Measurements from ENCODE around the gene CNTFR. TPM values are rescaled to one million over a fixed set of nuclear protein-coding genes. Genes with fewer than 3 reads are reported as not detected.
A peak's percentile ranks its signal among the peaks of the same experiment; 100 is the strongest.

CNTFR gene
- total RNA-seq, 2 experiments from 2014 or later, result not detected

DNA sequence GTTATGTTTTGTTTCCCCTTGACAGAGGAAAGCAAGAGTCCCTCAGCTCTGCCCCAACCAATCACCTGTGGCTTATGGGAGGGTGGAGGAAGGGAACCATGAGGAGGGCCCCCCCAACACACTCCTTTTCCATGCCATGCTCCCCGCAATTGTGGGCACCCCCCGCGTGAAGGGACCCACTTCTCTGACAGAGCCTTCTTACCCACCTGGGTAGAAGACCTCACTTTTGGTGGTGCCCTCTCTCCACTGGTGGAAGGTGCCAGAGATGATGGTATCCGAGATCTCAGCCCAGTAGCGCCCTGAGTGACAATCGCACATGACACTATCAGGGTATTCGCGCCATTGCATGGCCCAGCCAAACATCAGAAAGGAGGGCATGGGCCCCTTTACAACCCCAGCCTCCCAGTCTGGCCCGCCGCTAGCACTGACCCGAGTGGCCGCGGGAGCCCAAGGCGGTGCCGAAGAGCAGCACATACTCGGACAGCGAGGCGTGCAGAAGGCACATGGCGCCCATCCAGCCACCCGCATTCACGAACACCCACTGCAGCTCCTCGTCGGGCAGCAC, 47.3 kb upstream of the CNTFR start:
- Mint-ChIP-seq H3K27me3 (no peaks in the 10 kb centered on the region), H3K27ac (peak overlapping the region; percentile 90), H3K9me3 (no peaks in the 10 kb centered on the region), H3K4me3 (peak overlapping the region; percentile 94), H3K36me3 (ENCODE audit: low read depth) (peaks cover 23% of the 10 kb centered on the region), H3K4me1 (ENCODE audit: low read depth) (peaks cover 36% of the 10 kb centered on the region)
- peak; percentile 4 for ATAC-seq
- DNase-seq, result peak; percentile 37
- intact Hi-C loops (cut with micrococcal nuclease), result no loop called here
- ChIA-PET CTCF (interaction anchor here (1.0 to 8.4 kb wide), 10 partner anchors 8 to 260 kb away, joined by 3 to 142 read pairs (median 10); partner anchors contain the start of genes ARID3C, DCTN3, GALT and MYORG), POLR2A (interaction anchor here (1.0 to 7.3 kb wide), 12 partner anchors 7 to 129 kb away, joined by 3 to 63 read pairs (median 5); partner anchors contain the start of genes DCTN3, GALT and RPP25L)
- TF ChIP-seq, protein P1, sequence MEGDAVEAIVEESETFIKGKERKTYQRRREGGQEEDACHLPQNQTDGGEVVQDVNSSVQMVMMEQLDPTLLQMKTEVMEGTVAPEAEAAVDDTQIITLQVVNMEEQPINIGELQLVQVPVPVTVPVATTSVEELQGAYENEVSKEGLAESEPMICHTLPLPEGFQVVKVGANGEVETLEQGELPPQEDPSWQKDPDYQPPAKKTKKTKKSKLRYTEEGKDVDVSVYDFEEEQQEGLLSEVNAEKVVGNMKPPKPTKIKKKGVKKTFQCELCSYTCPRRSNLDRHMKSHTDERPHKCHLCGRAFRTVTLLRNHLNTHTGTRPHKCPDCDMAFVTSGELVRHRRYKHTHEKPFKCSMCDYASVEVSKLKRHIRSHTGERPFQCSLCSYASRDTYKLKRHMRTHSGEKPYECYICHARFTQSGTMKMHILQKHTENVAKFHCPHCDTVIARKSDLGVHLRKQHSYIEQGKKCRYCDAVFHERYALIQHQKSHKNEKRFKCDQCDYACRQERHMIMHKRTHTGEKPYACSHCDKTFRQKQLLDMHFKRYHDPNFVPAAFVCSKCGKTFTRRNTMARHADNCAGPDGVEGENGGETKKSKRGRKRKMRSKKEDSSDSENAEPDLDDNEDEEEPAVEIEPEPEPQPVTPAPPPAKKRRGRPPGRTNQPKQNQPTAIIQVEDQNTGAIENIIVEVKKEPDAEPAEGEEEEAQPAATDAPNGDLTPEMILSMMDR (IDR thresholded peaks at IDR 0.05), result no peak

DNA sequence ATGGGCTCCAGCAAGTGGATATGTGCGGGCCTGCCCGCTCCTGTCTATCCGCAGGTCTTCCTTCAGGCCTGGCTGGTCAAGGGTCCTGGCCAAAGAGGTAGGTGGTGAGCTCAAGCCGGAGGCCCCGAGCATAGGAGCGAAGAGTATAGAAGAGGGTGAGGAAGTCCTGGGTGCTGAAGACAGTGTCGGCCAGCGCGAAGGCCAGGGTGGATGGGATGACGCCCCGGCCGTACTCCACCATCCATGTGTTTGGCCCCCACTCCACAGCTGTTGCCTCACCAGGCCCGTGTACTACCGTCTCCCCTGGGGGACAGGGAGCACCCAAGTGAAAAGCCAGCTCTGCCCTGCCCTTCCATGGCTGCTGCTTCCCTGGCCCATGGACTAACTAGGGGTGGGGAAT, 46.0 kb upstream of the CNTFR start:
- peak overlapping the region; percentile 94 for H3K4me3 Mint-ChIP-seq
- TF ChIP-seq, protein P1 (IDR thresholded peaks at IDR 0.05), result no peak
- peaks cover 35% of the 10 kb centered on the region for H3K4me1 Mint-ChIP-seq (ENCODE audit: low read depth)
- intact Hi-C loops (cut with micrococcal nuclease), result loop anchor here (2.0 kb wide), 1 partner anchor 23 kb away; the partner anchor contains the start of gene RPP25L
- ATAC-seq, result no peak
- DNase-seq, result no peak
- ChIA-PET CTCF (interaction anchor here (1.0 to 8.4 kb wide), 6 partner anchors 11 to 66 kb away, joined by 6 to 142 read pairs (median 86); partner anchors contain the start of genes DCTN3, GALT and RPP25L), POLR2A (interaction anchor here (0.8 to 7.3 kb wide), 7 partner anchors 10 to 1309 kb away, joined by 4 to 63 read pairs (median 28); partner anchors contain the start of genes DCTN3, GALT and RPP25L)
- H3K27ac Mint-ChIP-seq, result no peak overlapping the region
- H3K27me3 Mint-ChIP-seq, result peaks cover under 1% of the 10 kb centered on the region
- no peaks in the 10 kb centered on the region for H3K9me3 Mint-ChIP-seq
- peaks cover 23% of the 10 kb centered on the region for H3K36me3 Mint-ChIP-seq (ENCODE audit: low read depth)

DNA sequence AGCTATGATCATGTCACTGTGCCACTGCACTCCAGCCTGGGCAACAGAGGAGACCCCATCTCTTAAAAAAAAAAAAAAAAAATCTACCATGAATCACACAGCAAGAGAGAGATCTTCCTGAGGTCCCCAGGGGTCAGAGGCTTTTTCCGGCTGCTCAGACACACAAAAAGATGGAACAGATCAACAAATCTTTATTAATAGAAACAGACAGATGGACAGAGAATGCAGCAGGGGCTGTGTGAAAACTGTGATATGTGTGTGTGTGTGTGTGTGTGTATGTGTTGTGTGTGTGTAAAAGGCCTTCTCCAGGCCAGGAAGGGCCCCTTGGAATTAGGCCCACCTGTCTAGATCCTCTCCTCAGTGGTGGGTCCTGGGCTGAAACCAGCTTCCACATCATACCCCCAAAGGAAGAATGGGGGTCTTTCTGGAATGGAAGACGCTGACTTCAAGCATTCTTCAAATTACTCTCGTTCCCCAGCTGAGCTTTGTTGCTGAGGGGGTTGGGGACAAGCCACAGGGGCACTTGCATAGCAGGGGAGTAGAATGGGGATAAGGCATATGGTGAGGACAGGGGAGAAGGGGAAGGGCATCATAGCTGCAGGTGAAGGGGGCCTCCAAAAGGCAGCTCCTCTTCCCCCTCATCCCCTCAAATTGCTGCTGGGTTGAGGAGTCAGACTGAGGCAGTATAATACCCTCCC, 45.2 kb upstream of the CNTFR start:
- Mint-ChIP-seq H3K27me3 (peaks cover 6% of the 10 kb centered on the region), H3K9me3 (no peaks in the 10 kb centered on the region), H3K36me3 (ENCODE audit: low read depth) (peaks cover 23% of the 10 kb centered on the region), H3K4me1 (ENCODE audit: low read depth) (peaks cover 35% of the 10 kb centered on the region), H3K27ac (no peak overlapping the region), H3K4me3 (no peak overlapping the region)
- ChIA-PET POLR2A (interaction anchor here (1.4 to 7.3 kb wide), 5 partner anchors 13 to 30 kb away, joined by 5 to 63 read pairs (median 35); partner anchors contain the start of genes DCTN3, GALT and RPP25L), CTCF (interaction anchor here (0.8 to 8.4 kb wide), 23 partner anchors 12 to 460 kb away, joined by 3 to 142 read pairs (median 4); partner anchors contain the start of genes CCL27, CNTFR, DCTN3 and GALT)
- DNase-seq (no peak), ATAC-seq (no peak)
- intact Hi-C loops (cut with micrococcal nuclease), result loop anchor here (2.0 kb wide), 1 partner anchor 22 kb away; the partner anchor contains the start of gene RPP25L
- TF ChIP-seq, protein P1 (IDR thresholded peaks at IDR 0.05), result no peak

DNA sequence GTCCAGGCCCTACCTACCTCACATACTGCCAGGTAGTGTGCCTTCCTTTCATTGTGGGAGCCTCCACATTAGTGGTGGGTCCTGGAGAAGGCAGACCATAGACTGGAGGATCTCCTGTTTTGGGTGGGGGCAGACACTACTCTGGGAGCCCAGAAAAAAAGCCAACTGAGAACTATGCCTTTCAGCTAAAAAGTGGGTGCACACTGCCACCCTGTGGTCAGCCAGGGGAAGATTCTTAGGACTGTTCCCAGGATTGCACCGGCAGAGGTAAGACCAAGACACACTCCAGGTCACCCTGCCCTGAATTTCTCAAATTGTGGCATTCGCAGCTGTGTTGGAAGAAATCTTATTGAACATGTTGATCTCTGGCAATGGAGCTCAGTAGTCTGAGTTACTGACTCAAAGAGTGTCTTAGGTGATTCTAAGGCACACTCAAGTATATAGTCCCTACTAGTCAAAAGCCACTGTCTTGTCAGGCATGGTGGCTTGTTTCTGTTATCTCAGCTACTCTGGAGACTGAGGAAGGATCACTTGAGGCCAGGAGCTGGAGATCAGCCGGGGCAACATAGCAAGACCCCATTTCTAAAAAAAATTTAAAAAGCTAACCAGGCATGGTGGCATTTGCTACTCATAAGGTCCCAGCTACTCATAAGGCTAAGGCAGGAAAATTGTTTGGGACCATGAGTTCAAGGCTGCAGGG, 44.5 kb upstream of the CNTFR start:
- H3K27ac Mint-ChIP-seq, result no peak overlapping the region
- peaks cover 40% of the 10 kb centered on the region for H3K4me1 Mint-ChIP-seq (ENCODE audit: low read depth)
- CTCF ChIA-PET, result interaction anchor here (0.6 to 8.4 kb wide), 24 partner anchors 11 to 461 kb away, joined by 3 to 142 read pairs (median 4); partner anchors contain the start of genes CCL27, CNTFR, DCTN3 and GALT

More for the DNA sequence above, 44.5 kb upstream of the CNTFR start:
- no peak overlapping the region for H3K4me3 Mint-ChIP-seq
- intact Hi-C loops (cut with micrococcal nuclease), result loop anchor here (2.0 kb wide), 1 partner anchor 21 kb away; the partner anchor contains the start of gene RPP25L
- H3K36me3 Mint-ChIP-seq (ENCODE audit: low read depth), result peaks cover 23% of the 10 kb centered on the region
- DNase-seq, result peak; percentile 75
- peak; percentile 29 for ATAC-seq
- H3K9me3 Mint-ChIP-seq, result no peaks in the 10 kb centered on the region
- TF ChIP-seq, protein P1 (IDR thresholded peaks at IDR 0.05), result peak; percentile 87
- POLR2A ChIA-PET, result interaction anchor here (1.4 to 7.3 kb wide), 4 partner anchors 13 to 22 kb away, joined by 5 to 63 read pairs (median 47); partner anchors contain the start of genes DCTN3, GALT and RPP25L
- peaks cover 11% of the 10 kb centered on the region for H3K27me3 Mint-ChIP-seq
